GM23338 (cell line): Measurements from ENCODE around the gene SVIL.
A peak's percentile ranks its signal among the peaks of the same experiment; 100 is the strongest.

ENCODE experiments used
- EZH2phosphoT487 ChIP-seq: fragments of 200-600 bp; sonication (generic); IDR thresholded peaks from one replicate; pipeline ENCODE4 v1.8.1; 2018; ENCODE audit warnings: antibody characterized with exemption; ENCODE audit not compliant: unreplicated experiment
- TF ChIP-seq, protein P1 (sequence below), 2 experiments: fragments of 200-600 bp in 1 of 2; sonication (generic) in 1 of 2; conservative IDR thresholded peaks; 2 replicates each; pipeline versions ENCODE4 v1.5.1 to v1.6.1; 2016 to 2017; ENCODE audit warnings: antibody characterized with exemption in 2 of 2, low read depth in 2 of 2, mild to moderate bottlenecking in 2 of 2, moderate library complexity in 1 of 2

DNA sequence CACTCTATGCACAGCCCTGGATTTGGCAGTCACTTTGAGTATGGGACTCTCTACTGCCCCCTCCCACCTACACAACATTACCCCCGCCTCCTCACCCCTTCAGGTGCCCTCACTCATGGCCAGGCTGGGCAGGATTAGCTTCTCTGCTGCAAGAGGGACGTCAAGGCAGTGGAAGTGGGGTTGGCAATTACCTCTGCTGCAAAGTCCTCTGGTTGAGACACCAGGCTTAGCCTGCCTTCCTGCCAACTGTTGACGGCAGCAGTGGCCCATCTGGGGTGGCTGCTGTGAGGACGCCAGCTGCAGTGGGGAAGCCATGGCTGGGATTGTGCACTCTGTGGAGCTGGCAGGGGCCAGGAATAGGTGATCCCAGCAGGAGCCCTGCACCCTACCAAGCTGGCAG is 26.7 kb downstream of the SVIL start:
- TF ChIP-seq, protein P1, sequence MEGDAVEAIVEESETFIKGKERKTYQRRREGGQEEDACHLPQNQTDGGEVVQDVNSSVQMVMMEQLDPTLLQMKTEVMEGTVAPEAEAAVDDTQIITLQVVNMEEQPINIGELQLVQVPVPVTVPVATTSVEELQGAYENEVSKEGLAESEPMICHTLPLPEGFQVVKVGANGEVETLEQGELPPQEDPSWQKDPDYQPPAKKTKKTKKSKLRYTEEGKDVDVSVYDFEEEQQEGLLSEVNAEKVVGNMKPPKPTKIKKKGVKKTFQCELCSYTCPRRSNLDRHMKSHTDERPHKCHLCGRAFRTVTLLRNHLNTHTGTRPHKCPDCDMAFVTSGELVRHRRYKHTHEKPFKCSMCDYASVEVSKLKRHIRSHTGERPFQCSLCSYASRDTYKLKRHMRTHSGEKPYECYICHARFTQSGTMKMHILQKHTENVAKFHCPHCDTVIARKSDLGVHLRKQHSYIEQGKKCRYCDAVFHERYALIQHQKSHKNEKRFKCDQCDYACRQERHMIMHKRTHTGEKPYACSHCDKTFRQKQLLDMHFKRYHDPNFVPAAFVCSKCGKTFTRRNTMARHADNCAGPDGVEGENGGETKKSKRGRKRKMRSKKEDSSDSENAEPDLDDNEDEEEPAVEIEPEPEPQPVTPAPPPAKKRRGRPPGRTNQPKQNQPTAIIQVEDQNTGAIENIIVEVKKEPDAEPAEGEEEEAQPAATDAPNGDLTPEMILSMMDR (conservative IDR thresholded peaks at IDR 0.05; ENCODE audit: low read depth in 2 of 2), result peak in 1 of 2 experiments; percentile 11; a peak in 1 of 4 replicates
- no peak for TF ChIP-seq EZH2phosphoT487
